KMS-11 (cell line): ENCODE measurements around the gene LCN9.

ENCODE experiments used
- H2AFZ ChIP-seq: fragments of 200-600 bp; sonication (generic); 2 replicates; pipeline ENCODE4 v1.6.1; 2016; ENCODE audit warnings: antibody characterized with exemption, mixed run types, low read depth
- H3K27ac ChIP-seq: fragments of 200-600 bp; sonication (generic); 2 replicates; pipeline ENCODE4 v1.6.1; 2016; ENCODE audit warnings: mild to moderate bottlenecking, mixed run types
- H3K27me3 ChIP-seq: fragments of 200-600 bp; sonication (generic); 2 replicates; pipeline ENCODE4 v1.6.1; 2017; ENCODE audit warnings: mild to moderate bottlenecking, low read depth, mixed run types, moderate library complexity; ENCODE audit not compliant: insufficient read depth
- H3K36me3 ChIP-seq: fragments of 200-600 bp; sonication (generic); 2 replicates; pipeline ENCODE4 v1.6.1; 2017; ENCODE audit warnings: mild to moderate bottlenecking, mixed run types; ENCODE audit not compliant: insufficient read depth
- H3K4me1 ChIP-seq: fragments of 200-600 bp; sonication (generic); 2 replicates; pipeline ENCODE4 v1.6.1; 2016; ENCODE audit warnings: mild to moderate bottlenecking, low read depth, mixed run types; ENCODE audit not compliant: poor library complexity, severe bottlenecking
- H3K4me2 ChIP-seq: fragments of 200-600 bp; sonication (generic); 2 replicates; pipeline ENCODE4 v1.7.0; 2016; ENCODE audit warnings: mild to moderate bottlenecking, mixed run types
- H3K4me3 ChIP-seq: fragments of 200-600 bp; sonication (generic); IDR thresholded peaks from 2 replicates; pipeline ENCODE4 v1.6.1; 2017; ENCODE audit warnings: low read depth, low read length, mixed read lengths; ENCODE audit not compliant: insufficient read depth
- H3K79me2 ChIP-seq: fragments of 200-600 bp; sonication (generic); 2 replicates; pipeline ENCODE4 v1.6.1; 2016; ENCODE audit warnings: low read depth, mixed run types; ENCODE audit not compliant: insufficient read depth
- H3K9ac ChIP-seq: fragments of 200-600 bp; sonication (generic); 2 replicates; pipeline ENCODE4 v1.6.1; 2016; ENCODE audit warnings: mild to moderate bottlenecking, mixed run types
- H4K20me1 ChIP-seq: fragments of 200-600 bp; sonication (generic); 2 replicates; pipeline ENCODE4 v1.6.1; 2016; ENCODE audit warnings: mild to moderate bottlenecking, mixed run types; ENCODE audit not compliant: insufficient read depth
- CTCF ChIP-seq: fragments of 200-600 bp; sonication (generic); conservative IDR thresholded peaks from 2 replicates; pipeline ENCODE4 v1.6.1; 2017; ENCODE audit warnings: low read depth, mild to moderate bottlenecking, antibody characterized with exemption, low read length, moderate library complexity, mixed read lengths

LCN9 gene

GRCh38 chr9:135618866-135619598, 44.1 kb upstream of the LCN9 start:
- no peaks in the 10 kb centered on the region for H3K79me2 ChIP-seq
- H2AFZ ChIP-seq, result no peak overlapping the region
- H3K9ac ChIP-seq, result no peak overlapping the region
- peaks cover 59% of the 10 kb centered on the region for H3K27me3 ChIP-seq
- no peaks in the 10 kb centered on the region for H3K4me1 ChIP-seq
- H3K4me3 ChIP-seq, result no peak overlapping the region
- TF ChIP-seq CTCF, result no peak
- H3K4me2 ChIP-seq, result no peak overlapping the region
- no peak overlapping the region for H3K27ac ChIP-seq
- H4K20me1 ChIP-seq, result no peaks in the 10 kb centered on the region
- H3K36me3 ChIP-seq, result no peaks in the 10 kb centered on the region

- peaks cover 59% of the 10 kb centered on the region for H3K27me3 ChIP-seq
- no peaks in the 10 kb centered on the region for H3K79me2 ChIP-seq
- no peak for TF ChIP-seq CTCF
Observed at GRCh38 chr9:135619599-135619886, 43.6 kb upstream of the LCN9 start.

DNA sequence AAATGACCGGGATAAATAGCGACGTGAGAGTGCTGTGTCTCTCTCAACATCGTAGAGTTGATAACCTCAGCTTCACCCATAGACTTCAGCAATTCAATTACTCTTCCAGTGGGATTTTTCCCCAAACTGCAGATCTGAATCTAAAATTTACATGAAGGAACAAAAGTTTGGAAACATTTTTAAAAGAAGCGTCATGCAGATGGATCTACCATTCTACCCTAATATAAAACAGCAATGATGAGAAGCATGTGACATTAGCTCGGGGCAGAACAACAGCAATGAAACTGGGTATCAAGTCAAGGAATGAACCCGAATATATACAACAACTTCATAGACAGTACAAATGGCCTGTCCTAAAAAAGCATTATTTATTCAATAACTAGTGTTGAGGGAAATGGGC, 42.6 kb upstream of the LCN9 start:
- peaks cover 61% of the 10 kb centered on the region for H3K27me3 ChIP-seq
- H3K4me1 ChIP-seq, result no peaks in the 10 kb centered on the region
- no peak overlapping the region for H2AFZ ChIP-seq
- H4K20me1 ChIP-seq, result no peaks in the 10 kb centered on the region
- no peak overlapping the region for H3K4me2 ChIP-seq
- H3K27ac ChIP-seq, result no peak overlapping the region
- no peaks in the 10 kb centered on the region for H3K36me3 ChIP-seq
- no peaks in the 10 kb centered on the region for H3K79me2 ChIP-seq
- no peak for TF ChIP-seq CTCF
- no peak overlapping the region for H3K9ac ChIP-seq
- no peak overlapping the region for H3K4me3 ChIP-seq

More at GRCh38 chr9:135619599-135619886, 43.6 kb upstream of the LCN9 start:
- no peak overlapping the region for H3K4me3 ChIP-seq
- no peak overlapping the region for H3K27ac ChIP-seq
- no peak overlapping the region for H2AFZ ChIP-seq
- H3K4me1 ChIP-seq, result no peaks in the 10 kb centered on the region
- no peak overlapping the region for H3K9ac ChIP-seq
- H4K20me1 ChIP-seq, result no peaks in the 10 kb centered on the region
- no peaks in the 10 kb centered on the region for H3K36me3 ChIP-seq
- H3K4me2 ChIP-seq, result no peak overlapping the region

DNA sequence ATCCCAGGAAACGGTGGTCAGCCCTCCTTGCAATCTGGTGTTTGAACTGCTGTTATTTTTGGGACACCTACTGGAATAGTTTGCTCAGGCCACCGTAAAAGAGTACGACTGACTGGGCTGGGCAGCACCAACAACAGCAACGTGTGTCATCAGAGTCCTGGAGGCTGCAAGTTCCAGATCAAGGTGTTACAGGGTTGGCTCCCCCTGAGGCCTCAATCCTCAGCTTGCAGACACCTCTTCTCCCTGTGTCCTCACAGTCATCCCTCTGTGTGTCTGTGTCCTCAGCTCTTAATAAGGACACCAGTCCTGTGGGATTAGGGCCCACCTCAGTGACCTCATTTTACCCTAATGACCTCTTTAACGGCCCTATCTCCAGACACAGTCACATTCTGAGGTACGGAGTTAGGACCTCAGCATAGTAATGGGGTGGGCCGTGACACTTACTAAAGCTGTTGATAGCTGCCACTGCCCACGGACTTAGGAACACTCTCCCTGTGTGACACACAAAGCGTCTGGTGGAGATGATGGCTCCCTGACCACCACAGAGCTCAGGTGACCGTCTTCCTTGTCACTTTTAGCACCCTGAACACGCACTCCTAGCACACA, 40.6 kb upstream of the LCN9 start:
- no peak overlapping the region for H2AFZ ChIP-seq
- no peaks in the 10 kb centered on the region for H4K20me1 ChIP-seq
- no peak overlapping the region for H3K4me2 ChIP-seq
- H3K79me2 ChIP-seq, result no peaks in the 10 kb centered on the region
- no peak overlapping the region for H3K4me3 ChIP-seq
- no peak for TF ChIP-seq CTCF
- H3K36me3 ChIP-seq, result no peaks in the 10 kb centered on the region
- no peak overlapping the region for H3K27ac ChIP-seq
- peaks cover 69% of the 10 kb centered on the region for H3K27me3 ChIP-seq
- H3K9ac ChIP-seq, result no peak overlapping the region
- H3K4me1 ChIP-seq, result no peaks in the 10 kb centered on the region
